GM13976 (cell line): ENCODE data around the gene ERGIC3.

Experiments
- DNase-seq: peaks from one replicate; pipeline ENCODE4 v3.0.0; 2012; ENCODE audit warnings: low spot score
- in situ Hi-C: fragments of 300-500 bp; cut with MboI; formaldehyde crosslinking; loops from one replicate; pipeline ENCODE4 v1.12.0; 2022; ENCODE audit warnings: low sequenced_read_pairs, mixed read lengths, inconsistent platforms; ENCODE audit not compliant: unreplicated experiment
- TF ChIP-seq, protein P1 (sequence below): IDR thresholded peaks from 2 replicates; pipeline ENCODE4 v1.5.1; 2012; ENCODE audit warnings: borderline replicate concordance, mild to moderate bottlenecking; ENCODE audit not compliant: insufficient read depth; ENCODE audit errors: extremely low read depth, missing control alignments, control extremely low read depth

The ERGIC3 gene

DNA sequence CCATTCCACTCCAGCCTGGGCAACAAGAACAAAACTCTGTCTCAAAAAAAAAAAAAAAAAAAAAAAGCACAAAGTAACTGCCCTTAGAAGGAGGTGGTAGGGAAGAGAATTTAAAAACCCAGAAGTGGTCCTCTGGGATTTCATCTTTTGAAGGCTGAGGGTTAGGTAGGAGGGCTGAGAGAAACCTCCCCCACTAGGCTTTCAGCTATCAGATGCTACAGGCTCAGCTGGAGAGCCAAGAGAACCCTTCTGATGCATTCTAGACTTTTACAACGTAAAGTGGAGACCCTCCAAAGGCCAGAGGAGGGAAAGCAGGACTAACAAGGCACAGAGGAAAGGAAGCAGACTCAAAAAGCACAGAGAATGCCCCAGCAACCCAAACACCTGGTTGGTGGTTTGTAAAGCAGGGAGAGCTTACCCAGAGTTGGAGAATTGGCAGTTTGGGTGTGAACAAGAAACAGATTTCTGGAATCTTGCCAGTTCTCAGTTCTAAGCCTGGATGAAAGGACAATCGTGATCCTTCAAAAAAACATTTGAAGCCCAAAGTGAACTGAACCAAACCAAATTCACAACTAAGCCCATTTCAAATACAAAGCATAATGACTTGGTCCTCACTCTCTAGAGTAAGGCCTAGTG is 50.6 kb downstream of the ERGIC3 start:
- in situ Hi-C loops, result no loop called here
- TF ChIP-seq, protein P1, sequence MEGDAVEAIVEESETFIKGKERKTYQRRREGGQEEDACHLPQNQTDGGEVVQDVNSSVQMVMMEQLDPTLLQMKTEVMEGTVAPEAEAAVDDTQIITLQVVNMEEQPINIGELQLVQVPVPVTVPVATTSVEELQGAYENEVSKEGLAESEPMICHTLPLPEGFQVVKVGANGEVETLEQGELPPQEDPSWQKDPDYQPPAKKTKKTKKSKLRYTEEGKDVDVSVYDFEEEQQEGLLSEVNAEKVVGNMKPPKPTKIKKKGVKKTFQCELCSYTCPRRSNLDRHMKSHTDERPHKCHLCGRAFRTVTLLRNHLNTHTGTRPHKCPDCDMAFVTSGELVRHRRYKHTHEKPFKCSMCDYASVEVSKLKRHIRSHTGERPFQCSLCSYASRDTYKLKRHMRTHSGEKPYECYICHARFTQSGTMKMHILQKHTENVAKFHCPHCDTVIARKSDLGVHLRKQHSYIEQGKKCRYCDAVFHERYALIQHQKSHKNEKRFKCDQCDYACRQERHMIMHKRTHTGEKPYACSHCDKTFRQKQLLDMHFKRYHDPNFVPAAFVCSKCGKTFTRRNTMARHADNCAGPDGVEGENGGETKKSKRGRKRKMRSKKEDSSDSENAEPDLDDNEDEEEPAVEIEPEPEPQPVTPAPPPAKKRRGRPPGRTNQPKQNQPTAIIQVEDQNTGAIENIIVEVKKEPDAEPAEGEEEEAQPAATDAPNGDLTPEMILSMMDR, result no peak
- DNase-seq, result no peak

DNA sequence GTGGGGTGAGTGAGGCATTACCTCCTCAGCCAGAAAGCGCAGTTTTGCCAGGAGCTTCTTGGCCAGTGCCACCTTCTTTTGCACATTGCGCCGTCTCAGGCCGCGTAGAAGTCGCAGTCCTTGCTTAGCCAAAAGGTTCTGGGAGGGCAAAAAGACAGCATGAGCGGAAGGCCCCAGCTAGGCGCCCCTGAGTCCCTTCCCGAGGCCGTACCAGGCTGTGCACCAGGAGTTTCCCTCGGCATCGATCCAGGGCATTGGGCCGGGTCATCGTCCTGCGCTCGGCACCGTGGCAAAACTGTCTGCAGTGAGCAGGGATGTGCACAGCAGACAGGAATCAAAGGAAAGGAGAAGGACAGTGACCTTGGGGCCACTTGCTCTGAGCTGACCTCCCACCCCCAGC is 53.6 kb downstream of the ERGIC3 start:
- TF ChIP-seq, protein P1, result no peak
- no peak for DNase-seq
- in situ Hi-C loops, result no loop called here

DNA sequence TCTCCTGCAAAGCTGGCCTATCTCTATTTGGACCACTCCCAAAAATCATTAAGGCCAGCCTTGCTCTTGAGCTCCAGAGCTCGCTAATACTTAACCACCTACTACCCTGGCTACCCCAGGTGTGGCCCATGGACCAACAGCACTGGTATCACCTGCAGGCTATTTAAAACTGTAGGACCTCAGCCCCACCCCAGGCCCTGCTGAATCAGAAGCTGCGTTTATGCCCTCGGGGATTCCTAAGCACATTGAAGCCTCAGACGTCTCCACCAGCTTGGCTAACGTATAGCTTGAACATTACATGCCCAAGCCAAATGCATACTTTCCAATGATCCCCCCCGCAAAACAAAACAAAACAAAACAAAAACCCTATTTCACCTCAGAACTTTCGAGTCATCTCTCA is 54.0 kb downstream of the ERGIC3 start:
- in situ Hi-C loops, result no loop called here
- DNase-seq, result no peak
- TF ChIP-seq, protein P1, result no peak

DNA sequence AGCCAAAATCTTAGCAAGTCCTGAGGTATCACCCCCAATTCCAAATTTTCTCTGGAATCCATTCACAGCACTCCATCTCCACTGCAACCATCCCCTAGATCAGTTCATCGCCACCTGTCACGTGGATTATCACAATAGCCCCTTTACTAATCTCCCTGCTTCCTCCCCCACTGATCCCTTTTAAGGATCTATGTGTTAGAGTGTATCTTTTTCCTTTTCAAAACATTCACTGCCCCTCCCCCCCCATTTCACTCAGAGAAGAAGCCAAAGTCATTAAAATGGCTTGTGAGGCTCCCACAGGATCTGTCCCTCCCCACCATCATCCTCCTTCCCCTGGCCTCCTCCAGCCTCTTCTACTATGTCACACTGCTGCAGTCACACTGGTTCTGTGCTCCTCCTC is 55.3 kb downstream of the ERGIC3 start:
- DNase-seq, result no peak
- in situ Hi-C loops, result no loop called here
- TF ChIP-seq, protein P1, result no peak

DNA sequence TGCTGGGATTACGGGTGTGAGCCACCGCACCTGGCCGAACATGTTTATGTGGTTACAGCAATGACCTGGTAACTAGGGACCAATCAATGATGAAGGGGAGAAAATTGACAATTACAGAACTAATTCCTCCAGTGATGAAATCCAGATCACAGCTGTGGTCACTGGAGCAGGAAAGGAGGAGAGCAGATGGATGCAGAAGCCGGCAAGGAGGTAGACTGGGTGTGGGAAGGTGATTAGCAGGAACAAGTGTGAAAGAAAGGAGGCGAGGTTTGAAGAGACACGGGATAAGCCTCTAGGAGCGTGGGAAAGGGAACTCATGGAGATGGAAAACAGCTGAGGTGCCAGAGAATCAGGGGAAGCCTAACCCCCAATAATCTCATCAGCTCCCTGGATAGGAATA is 56.6 kb downstream of the ERGIC3 start:
- in situ Hi-C loops, result no loop called here
- DNase-seq, result no peak
- TF ChIP-seq, protein P1, result no peak

DNA sequence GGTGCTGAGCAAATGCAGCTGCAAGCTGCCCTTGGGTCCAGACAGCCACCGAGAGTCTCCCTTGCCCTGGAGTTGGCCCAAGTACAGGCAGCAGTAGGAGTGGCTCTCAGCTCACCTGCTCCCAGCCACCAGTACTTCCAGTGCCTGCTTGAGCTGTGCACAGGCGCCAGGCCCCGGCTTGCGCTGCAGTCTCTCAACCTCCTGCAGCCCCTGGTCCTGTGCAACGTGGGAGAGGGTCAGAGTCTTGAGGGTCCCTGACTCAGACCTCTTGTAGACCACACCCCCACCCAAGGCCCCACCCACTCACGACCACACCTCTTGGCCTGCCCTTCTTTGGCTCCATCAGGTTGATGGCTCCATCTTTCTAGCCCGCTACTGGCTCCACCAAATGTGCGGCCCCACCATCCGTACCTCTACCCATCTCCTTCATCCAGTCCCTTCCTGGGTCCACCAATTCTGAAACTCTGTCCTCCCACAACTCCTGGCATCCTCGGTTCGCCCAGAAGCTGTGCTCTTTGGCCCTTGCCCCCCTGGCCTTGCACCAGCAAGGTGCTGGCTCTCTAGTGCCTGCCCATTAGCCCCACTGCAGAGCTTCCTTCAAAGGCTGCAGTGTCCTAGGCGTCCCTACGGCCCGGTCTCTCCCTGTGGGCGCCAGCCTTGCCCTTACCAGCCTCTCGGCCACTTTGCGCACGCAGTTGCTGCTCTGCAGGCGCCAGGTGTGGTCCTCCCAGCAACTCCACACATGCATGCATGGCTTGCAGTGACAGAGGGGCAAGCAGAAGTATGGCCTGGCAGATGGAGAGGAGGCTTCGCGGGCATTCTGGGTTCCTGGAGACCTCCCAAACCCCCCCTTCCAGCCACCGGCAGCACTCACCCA is 57.3 kb downstream of the ERGIC3 start:
- in situ Hi-C loops, result no loop called here
- DNase-seq, result no peak

More for the DNA sequence above, 57.3 kb downstream of the ERGIC3 start:
- TF ChIP-seq, protein P1, result no peak
